GM21360 (cell line): ENCODE measurements around the gene MYD88.
A peak's percentile ranks its signal among the peaks of the same experiment; 100 is the strongest.

Source experiments
- ATAC-seq: cut with Tn5 transposase; IDR thresholded peaks from one replicate; pipeline ENCODE4 v1.9.1; 2021; ENCODE audit warnings: mild to moderate bottlenecking, moderate library complexity; ENCODE audit not compliant: unreplicated experiment

MYD88 gene

GRCh38 chr3:38138349-38139190 lies at the start of gene MYD88:
MYD88 (plus strand) TSS chr3:38138661; CDS start chr3:38138701, 40 bp downstream.
- ATAC-seq, result peak; percentile 44

DNA sequence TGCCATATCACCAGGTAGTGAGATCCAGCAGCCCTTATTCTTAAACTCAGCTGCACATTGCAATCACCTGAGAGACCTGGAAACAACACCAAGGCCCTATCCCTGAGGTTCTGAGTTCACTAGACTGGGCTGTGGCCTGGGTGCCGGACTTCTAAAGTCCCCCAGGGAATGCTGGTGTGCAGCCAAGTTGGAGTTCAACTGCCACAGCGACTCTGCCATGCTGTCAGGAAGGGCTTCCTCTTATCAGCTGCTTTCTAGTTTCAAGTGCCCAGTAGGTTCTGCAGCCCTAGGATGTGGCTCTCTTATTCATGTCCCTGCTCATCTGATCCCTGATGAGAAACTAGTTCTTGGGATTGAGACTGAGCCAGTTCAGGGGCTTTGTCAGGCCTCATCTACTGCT lies 49.3 kb upstream of the MYD88 start:
- no peak for ATAC-seq

- ATAC-seq, result no peak
Observed at GRCh38 chr3:38090453-38090852, 48.0 kb upstream of the MYD88 start.

- no peak for ATAC-seq
Observed at GRCh38 chr3:38094999-38095398, 43.5 kb upstream of the MYD88 start.

DNA sequence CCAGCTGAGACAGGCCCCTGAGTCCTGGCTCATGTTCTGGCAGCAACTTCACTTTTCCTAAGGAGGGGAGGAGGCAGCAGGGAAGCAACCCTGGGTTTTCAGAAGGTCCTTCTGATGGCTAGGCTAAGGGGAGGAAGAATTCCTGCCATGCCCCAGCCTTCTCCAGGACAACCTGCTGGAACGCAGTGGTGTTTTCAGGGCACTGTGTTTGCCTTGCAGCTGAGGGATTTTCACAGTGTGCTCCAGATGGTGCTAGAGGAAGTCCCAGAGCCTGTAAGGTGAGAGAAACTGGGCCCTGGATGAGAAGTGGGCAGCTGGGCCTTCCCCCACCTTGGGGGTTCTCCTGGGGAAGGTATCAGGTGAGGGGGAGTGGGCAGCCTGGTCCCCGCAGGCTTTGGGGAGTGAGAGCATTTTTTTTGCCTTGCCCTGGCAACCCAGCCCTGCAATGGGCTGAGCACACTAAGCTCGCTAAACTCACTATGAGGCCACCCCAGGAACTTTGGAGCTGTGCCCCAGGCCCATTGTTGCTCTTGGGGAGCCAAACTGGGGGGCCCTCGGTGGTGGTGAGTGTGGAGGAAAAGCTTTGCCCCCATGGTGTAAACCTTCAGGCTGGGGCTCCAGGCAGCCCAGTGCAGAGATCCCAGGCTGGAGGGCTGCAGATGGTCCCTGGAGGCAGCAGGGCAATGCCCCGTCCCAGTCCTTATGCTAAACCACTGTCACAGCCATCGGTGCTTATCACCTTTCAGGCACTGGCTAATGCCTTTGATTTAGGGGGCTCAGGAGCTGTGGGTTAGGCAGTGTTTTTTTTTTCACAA lies 42.6 kb upstream of the MYD88 start:
- ATAC-seq, result no peak

GRCh38 chr3:38097446-38098375 lies 40.8 kb upstream of the MYD88 start:
- no peak for ATAC-seq

- ATAC-seq, result no peak
Observed at GRCh38 chr3:38098376-38098723, 40.1 kb upstream of the MYD88 start.

- ATAC-seq, result no peak
Observed at GRCh38 chr3:38099518-38099917, 38.9 kb upstream of the MYD88 start.

- no peak for ATAC-seq
Observed at GRCh38 chr3:38100498-38100897, 38.0 kb upstream of the MYD88 start.

- ATAC-seq, result no peak
Observed at GRCh38 chr3:38101811-38102443, 36.5 kb upstream of the MYD88 start.

DNA sequence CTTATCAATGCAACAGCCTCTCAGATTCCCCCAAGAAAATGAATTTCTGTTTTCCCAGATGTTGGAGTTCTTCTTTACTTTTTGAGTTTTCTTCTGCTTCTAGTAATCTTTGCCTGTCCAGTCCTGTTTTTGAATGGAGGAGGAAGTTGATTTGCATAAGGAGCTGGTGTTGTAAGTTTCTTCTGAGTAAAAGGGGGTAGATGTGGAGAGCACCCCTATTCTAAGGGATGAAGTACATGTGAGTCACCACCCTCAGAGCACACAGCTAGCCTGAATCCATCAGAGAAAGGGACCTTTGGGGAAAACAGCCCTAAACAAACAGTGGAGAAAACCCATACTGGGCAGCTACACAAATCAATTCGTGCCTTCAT lies 36.0 kb upstream of the MYD88 start:
- no peak for ATAC-seq

- no peak for ATAC-seq
Observed at GRCh38 chr3:38105525-38105924, 32.9 kb upstream of the MYD88 start.

DNA sequence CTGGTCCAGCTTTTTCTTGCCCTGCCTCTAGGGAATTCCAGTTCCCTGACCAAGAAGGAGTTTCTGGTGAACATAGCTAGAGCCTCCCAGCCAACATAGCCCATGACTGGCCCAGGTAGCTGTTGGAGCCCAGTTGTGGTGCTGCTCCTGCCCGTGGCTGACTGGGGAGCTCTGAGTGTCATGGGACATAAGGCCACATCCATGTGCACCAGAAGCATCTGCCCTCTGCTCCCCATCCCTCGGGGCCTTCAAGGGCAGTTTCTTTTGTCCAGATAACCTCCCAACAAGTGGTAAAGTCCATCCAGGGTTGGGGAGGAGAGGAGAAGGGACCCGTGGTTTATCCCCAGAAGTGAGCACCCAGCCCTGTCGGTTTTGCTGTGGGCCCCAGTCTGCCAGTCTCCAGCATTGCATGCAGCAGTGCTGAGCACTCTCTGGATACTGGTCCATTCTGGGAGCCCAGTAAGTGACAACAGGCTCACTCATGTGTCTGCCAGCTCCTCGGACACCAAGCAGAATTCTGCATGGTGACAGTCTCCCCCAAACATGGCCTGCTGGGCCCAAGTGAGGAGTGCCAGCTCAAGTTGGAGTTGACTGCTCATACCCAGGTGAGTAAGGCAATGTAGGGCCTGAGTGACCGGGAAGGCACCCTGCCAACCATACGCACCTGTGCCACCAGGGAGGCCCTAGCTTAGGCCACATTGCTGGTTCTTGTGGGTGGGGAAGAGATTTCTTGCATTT lies 30.4 kb upstream of the MYD88 start:
- ATAC-seq, result no peak

- no peak for ATAC-seq
Observed at GRCh38 chr3:38108649-38109579, 29.5 kb upstream of the MYD88 start.

DNA sequence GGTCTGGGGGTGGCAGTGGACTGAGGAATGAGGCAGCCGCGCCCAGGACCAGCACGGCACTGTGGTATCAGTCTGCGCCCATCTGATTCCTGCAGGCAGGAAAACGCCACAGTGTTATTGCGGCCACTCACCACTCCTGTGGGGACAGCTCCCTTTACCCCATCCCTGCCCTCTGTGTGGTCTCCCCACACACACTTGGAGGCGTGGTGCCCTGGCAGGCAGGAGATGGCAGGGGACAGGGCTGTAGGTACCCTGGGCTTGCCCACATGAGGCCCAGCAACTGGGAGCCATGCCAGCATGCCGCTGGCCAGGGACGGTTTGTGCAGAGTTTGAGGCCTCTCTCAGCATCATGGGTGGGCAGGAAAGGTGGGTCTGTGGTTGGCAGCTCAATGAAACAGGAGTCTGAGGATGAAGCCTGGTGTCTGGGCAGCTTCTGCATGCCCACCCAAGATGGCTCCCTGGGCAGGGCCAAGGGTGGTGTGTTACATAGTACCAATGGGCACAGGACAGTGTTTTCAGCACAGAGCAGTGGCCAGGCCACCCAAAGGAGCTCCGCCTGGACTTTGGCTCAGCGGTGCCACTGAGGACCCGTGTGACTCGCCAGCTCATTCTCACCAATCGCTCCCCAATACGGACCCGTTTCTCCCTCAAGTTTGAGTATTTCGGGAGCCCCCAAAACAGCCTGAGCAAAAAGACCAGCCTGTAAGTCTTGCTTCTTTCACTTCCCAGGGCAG lies 28.7 kb upstream of the MYD88 start:
- no peak for ATAC-seq

DNA sequence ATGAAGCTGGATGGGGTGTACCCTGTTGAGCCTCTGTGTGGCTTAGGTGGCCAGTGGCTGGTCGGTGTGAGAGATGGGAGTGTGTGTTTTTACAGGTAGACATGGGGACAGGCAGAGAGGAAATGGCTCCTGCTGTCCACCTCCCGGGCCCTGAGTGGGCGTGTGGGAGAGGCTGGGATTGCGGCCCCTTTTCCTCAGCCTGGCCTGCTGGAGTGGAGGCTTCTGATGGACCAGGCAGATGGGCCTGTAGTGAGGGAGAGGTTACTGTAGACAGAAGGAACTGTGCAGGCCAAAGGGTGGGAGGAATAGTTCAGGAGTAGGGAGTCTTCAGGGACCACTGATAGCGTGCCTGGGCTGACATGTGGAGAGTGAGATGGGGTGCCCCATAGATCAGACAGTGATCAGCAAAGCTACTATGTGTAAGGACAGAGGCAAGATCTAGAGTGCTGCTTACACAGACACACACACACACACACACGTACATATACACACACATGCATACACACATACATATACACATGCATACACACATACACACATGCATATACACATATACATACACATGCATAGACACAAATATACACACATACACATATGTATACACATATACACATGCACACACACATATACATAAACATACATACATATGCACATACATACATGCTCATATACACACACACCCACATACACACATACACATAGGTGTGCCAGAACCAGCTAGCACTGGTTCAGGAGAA lies 28.0 kb upstream of the MYD88 start:
- ATAC-seq, result no peak

DNA sequence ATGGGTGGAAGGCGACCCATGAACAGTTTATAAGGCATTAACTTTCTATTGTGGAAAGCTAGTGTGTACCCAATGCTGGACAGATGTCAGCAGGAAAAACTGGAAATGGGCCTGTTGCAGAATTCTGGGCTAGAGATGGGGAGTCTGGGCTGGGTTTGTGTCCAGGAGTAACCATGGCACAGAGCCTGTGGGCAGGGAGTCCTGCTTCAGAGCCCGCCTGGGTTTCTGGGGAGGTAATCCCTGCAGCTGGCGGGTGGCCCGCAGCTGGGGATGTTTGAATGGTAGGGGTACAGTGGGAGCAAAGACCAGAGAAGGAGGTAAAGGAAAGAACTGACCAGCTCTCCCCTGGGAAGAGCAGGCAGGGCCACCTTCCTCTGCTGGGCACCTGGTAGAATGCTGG lies 27.3 kb upstream of the MYD88 start:
- no peak for ATAC-seq
